ENCODE measurements around the gene ARID1B.

Gene ARID1B

GRCh38 chr6:157076451-157076822 lies 299.3 kb downstream of the ARID1B start:
- DNase-seq (ENCODE audit: low spot score), result no peak

- no peak for DNase-seq (ENCODE audit: low spot score)
Measured at GRCh38 chr6:157077251-157077650, 300.1 kb downstream of the ARID1B start.

GRCh38 chr6:157078326-157078725 lies 301.1 kb downstream of the ARID1B start:
- DNase-seq (ENCODE audit: low spot score), result no peak

GRCh38 chr6:157079277-157079676 lies 302.1 kb downstream of the ARID1B start:
- DNase-seq (ENCODE audit: low spot score), result no peak

- DNase-seq (ENCODE audit: low spot score), result no peak
Measured at GRCh38 chr6:157079771-157080170, 302.6 kb downstream of the ARID1B start.

- no peak for DNase-seq (ENCODE audit: low spot score)
Measured at GRCh38 chr6:157080986-157081391, 303.8 kb downstream of the ARID1B start.

- no peak for DNase-seq (ENCODE audit: low spot score)
Measured at GRCh38 chr6:157083343-157083742, 306.2 kb downstream of the ARID1B start.

- no peak for DNase-seq (ENCODE audit: low spot score)
Measured at GRCh38 chr6:157086632-157087031, 309.5 kb downstream of the ARID1B start.

DNA sequence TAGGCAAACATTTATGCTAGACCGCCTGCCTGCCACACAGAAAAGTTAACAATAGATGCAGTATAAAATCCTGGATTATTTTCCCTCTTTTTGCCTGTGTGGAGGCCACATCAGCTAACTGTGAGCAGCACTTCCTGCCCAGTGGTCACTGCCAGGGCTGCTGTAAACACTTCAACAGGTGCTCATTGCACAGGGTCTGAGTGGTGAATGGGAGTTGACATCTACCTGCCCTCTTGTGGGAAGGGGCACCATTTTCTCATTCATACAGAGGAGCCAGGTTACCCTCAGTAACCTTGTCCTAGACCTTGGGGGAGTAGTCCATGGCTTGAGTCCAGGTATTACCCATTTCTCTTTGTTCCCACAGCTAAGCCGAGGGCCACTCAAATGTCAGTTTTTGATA lies 310.8 kb downstream of the ARID1B start:
- no peak for DNase-seq (ENCODE audit: low spot score)

- no peak for DNase-seq (ENCODE audit: low spot score)
Measured at GRCh38 chr6:157088841-157089240, 311.7 kb downstream of the ARID1B start.

DNA sequence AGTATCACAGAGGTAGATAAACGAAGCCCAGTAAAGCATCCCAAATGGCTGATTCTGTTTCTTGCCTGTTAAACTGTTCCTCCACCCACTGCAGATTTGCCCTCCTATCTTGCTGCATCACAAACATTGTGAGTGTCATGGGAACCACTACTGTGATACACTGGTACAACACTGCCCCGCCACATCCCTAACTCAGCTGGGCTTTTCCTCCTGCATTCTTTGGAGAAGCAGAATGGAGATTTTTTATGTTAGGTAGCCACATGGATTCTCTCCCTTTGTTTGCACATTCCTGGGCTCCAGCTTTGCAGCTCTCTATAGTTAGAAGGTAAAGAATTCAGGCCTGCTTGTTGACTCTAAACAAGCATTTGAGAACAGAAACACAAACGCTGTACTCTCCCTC lies 312.1 kb downstream of the ARID1B start:
- DNase-seq (ENCODE audit: low spot score), result peak; percentile 70

DNA sequence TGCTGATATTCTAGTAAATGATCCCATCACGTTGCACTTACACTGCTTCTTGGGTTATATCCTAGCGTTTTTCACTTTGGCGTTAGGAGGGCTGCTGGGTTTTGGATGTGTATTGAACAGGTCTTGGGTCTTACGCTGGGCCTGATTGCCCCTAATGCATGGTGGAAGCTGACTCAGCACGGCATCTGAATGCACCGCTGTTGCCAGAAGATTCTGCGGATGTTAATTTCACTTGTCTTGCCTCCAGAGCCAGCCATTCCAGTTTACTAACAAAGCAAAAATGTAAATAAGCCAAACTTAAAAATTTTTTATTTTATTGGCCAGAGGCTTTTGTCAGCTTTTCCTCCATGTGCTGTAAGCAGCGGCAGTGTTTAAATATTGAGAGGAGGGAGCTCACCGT lies 312.7 kb downstream of the ARID1B start:
- DNase-seq (ENCODE audit: low spot score), result no peak

- no peak for DNase-seq (ENCODE audit: low spot score)
Measured at GRCh38 chr6:157090736-157091135, 313.6 kb downstream of the ARID1B start.

GRCh38 chr6:157091243-157091642 lies 314.1 kb downstream of the ARID1B start:
- no peak for DNase-seq (ENCODE audit: low spot score)

- no peak for DNase-seq (ENCODE audit: low spot score)
Measured at GRCh38 chr6:157091856-157092460, 314.8 kb downstream of the ARID1B start.

DNA sequence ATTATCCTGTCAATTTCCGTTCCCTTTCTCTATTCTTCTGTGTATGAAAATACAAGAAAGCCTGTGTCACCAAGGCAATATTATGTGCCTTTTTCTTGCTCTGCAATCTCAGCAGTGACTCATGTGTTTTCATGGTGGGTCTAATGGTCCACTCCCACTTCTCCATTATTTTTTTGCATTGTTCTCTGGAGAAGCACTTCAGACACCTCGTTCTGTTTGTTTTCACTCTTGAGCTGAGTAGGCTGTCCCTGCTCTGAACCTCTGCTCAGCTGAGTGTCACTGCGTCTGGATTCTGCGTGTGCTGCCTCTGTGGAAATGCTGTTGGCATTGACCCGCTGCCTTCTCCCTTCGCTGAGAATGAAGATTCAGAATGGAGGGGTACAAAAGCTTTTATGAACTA lies 315.6 kb downstream of the ARID1B start:
- DNase-seq (ENCODE audit: low spot score), result no peak

DNA sequence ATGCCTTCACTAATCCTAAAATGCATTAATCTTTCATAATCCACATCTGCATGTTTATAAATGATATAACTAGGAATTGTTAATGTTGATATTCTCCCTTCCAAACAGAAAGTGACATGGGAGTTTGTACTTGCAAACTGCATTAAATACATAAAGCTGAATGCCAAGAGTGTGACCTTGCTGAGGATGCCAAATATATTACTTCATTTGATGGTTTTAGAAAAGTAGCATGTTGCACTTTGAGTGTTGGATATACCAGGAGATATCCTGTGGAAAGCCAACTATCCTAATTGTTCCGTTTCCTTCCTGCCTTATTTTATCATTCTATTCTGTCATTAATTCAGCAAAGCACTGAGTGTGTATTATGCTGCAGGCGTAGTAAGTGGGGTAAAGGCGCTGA lies 316.4 kb downstream of the ARID1B start:
- no peak for DNase-seq (ENCODE audit: low spot score)

DNA sequence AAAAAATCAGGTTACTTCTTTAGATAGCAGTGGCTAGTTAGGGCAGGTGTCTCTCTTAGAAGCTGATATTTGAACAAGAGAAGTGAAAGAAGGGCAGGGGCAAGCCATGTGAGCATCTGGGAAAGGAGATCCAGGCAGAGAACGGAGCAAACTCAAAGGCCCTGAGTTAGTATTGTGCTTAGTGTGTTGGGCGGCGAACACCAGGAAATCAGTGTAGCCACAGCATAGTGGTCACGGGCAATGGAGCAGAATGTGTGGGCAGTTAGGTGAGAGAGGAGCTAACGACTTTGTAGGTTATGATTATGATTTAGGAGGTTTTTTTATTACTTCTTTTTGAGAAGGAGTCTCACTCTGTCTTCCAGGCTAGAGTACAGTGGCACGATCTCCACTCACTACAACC lies 316.9 kb downstream of the ARID1B start:
- DNase-seq (ENCODE audit: low spot score), result no peak

- no peak for DNase-seq (ENCODE audit: low spot score)
Measured at GRCh38 chr6:157095084-157095483, 317.9 kb downstream of the ARID1B start.

- DNase-seq (ENCODE audit: low spot score), result no peak
Measured at GRCh38 chr6:157095569-157095968, 318.4 kb downstream of the ARID1B start.

DNA sequence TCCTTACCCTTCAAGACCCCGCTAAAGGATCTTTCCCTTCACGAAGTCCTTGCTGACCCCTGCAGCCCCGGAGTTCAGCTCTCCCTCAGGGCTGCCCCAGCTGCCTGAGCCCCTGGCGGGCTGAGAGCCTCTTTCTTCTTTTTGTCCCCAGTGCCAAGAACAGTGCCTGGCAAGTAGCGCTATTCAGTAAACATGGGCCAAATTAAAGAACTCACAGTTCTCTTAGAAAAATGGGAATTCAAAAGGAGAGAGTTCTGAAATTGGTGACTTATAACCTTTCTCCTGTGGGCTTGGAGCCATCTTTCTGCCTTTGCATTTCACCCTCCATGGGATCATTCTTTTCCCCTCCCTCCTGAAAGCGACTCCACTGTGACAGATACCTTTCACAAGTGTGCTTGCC lies 318.9 kb downstream of the ARID1B start:
- no peak for DNase-seq (ENCODE audit: low spot score)

DNA sequence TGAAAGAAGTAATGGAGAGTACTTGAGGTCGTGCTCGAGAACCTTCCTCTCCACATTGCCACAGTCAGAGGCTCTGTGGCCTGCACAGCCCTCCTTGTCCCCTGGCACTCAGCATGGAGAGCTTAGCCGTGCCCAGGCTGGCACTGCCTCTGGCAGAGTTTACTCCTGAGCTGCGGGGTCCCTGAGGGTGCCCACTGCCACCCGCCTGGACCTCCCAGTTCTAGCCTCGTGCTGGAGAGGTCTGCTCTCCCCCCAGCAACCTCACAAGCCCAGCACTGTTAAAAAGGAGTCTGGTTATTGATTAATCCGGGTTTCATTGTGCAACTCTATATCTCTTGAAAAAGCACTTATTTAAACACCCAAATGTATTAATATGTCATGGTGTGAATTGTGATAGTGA lies 319.3 kb downstream of the ARID1B start:
- DNase-seq (ENCODE audit: low spot score), result no peak

DNA sequence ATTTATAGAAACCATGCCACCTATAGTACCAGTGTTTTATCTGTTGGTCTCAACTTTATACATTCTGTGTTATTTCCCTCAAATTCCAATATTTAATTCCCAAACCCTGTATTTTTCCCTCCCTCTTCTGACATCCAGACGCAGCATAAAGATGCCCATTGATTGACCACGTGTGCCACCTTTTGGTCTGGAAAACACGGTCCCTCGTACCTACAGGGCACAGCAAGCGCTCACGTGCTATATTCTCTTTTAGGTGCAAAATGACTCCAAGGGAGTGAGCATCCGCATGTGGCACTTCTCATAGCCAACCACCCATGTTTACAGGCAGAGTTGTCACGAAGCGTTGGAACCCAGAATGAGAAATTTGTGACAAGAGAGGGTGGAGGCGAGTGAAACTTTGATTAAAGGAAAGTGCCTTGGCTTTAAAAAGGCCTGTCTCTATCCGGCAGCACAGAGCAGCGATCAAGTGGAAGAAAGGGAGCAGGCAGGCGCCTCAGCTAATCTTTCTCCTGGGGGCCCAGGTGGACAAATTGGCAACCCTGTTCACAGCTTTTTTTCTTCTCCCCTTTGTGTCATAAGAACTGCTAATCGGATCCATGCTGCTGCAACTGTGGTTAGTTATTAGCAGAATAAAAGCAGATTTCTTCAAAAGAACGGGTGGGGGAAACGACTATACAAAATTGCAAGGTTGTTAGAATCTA lies 320.2 kb downstream of the ARID1B start:
- DNase-seq (ENCODE audit: low spot score), result no peak

GRCh38 chr6:157098999-157099398 lies 321.8 kb downstream of the ARID1B start:
- no peak for DNase-seq (ENCODE audit: low spot score)
